Putamen (tissue), 1 donor: Measurements from ENCODE around the gene CPED1.
"Not testable (repeated sequence)": the region's sequence is repeated elsewhere in the genome, so short reads cannot be mapped to it uniquely, and the experiment has no call there.

ENCODE experiments used
- DNase-seq: peaks from one replicate; pipeline ENCODE4 v3.0.0-alpha.2; 2016; ENCODE audit warnings: low spot score

The CPED1 gene

GRCh38 chr7:120996988-120997345, 8.5 kb downstream of the CPED1 start:
- no peak for DNase-seq

- DNase-seq: peak; percentile 29
Measured at GRCh38 chr7:120997882-120998474, 9.5 kb downstream of the CPED1 start.

- no peak for DNase-seq
Measured at GRCh38 chr7:120998520-120998919, 10.0 kb downstream of the CPED1 start.

GRCh38 chr7:120998996-120999565, 10.6 kb downstream of the CPED1 start:
- no peak for DNase-seq

- no peak for DNase-seq
Measured at GRCh38 chr7:121000081-121000983, 11.8 kb downstream of the CPED1 start.

GRCh38 chr7:121001234-121001906, 12.9 kb downstream of the CPED1 start:
- no peak for DNase-seq

GRCh38 chr7:121002048-121002756, 13.7 kb downstream of the CPED1 start:
- DNase-seq: no peak

- no peak for DNase-seq
Measured at GRCh38 chr7:121002757-121003200, 14.3 kb downstream of the CPED1 start.

- DNase-seq: no peak
Measured at GRCh38 chr7:121003986-121004685, 15.6 kb downstream of the CPED1 start.

- DNase-seq: not testable (repeated sequence)
Measured at GRCh38 chr7:121005058-121005457, 16.5 kb downstream of the CPED1 start.

GRCh38 chr7:121005996-121006584, 17.6 kb downstream of the CPED1 start:
- DNase-seq: no peak

- DNase-seq: no peak
Measured at GRCh38 chr7:121006711-121007315, 18.3 kb downstream of the CPED1 start.

GRCh38 chr7:121008816-121009215, 20.3 kb downstream of the CPED1 start:
- no peak for DNase-seq

- no peak for DNase-seq
Measured at GRCh38 chr7:121011401-121011800, 22.9 kb downstream of the CPED1 start.

- no peak for DNase-seq
Measured at GRCh38 chr7:121012170-121012874, 23.8 kb downstream of the CPED1 start.

- DNase-seq: no peak
Measured at GRCh38 chr7:121012919-121013318, 24.4 kb downstream of the CPED1 start.

GRCh38 chr7:121015560-121015959, 27.0 kb downstream of the CPED1 start:
- DNase-seq: no peak

GRCh38 chr7:121016966-121017365, 28.5 kb downstream of the CPED1 start:
- DNase-seq: no peak

GRCh38 chr7:121017586-121017985, 29.1 kb downstream of the CPED1 start:
- DNase-seq: no peak

GRCh38 chr7:121019018-121019417, 30.5 kb downstream of the CPED1 start:
- DNase-seq: no peak
